Adrenal gland (tissue), 12 donors: ENCODE measurements around the gene NBL1. TPM values are rescaled to one million over a fixed set of nuclear protein-coding genes. Genes with fewer than 3 reads are reported as not detected.

ENCODE experiments used
- DNase-seq, 7 donors: peaks; one replicate each; pipeline ENCODE4 v3.0.0-alpha.2; 2019 to 2020
- H3K27ac ChIP-seq, 5 donors: fragments of 200-600 bp; sonication (generic) in 4 of 5; 1 replicate in 3 of 5; 2 replicates in 2 of 5; pipeline versions ENCODE4 v1.5.1 to v1.8.0; 2016 to 2020; ENCODE audit warnings: mild to moderate bottlenecking in 1 of 5
- H3K27me3 ChIP-seq: fragments of 200-600 bp; 2 replicates; pipeline ENCODE4 v1.8.0; 2021
- H3K36me3 ChIP-seq, 2 donors: fragments of 200-600 bp; replicated peaks in 1 of 2; 1 replicate in 1 of 2; 2 replicates in 1 of 2; pipeline versions ENCODE4 v1.5.1 to v1.8.0; 2018 to 2022
- H3K4me1 ChIP-seq, 2 donors: fragments of 200-600 bp; replicated peaks in 1 of 2; 1 replicate in 1 of 2; 2 replicates in 1 of 2; pipeline versions ENCODE4 v1.5.1 to v1.8.0; 2018 to 2021
- H3K4me3 ChIP-seq, 4 donors: fragments of 200-600 bp; sonication (generic) in 3 of 4; one replicate each; pipeline ENCODE4 v1.5.1; 2016 to 2018
- H3K9me3 ChIP-seq, 3 donors: fragments of 200-600 bp; sonication (generic) in 1 of 3; replicated peaks in 1 of 3; 1 replicate in 2 of 3; 2 replicates in 1 of 3; pipeline versions ENCODE4 v1.5.1 to v1.8.0; 2016 to 2021
- POLR2A ChIP-seq, 2 donors: fragments of 450-650 bp; IDR thresholded peaks; one replicate each; pipeline ENCODE4 v1.6.1; 2017; ENCODE audit warnings: antibody characterized with exemption in 2 of 2, mild to moderate bottlenecking in 2 of 2, moderate library complexity in 1 of 2
- WGBS, 4 donors: extraction: QIAGEN DNeasy Blood & Tissue Kit in 2 of 4; methylation state at CpG; one replicate each; pipeline versions ENCODE4 v1.1.5 to v1.1.7; 2013 to 2017; 5-methylcytosine and 5-hydroxymethylcytosine counted together
- intact Hi-C, 2 donors: fragments of 100-400 bp; cut with DNase I; formaldehyde crosslinking; loops; one replicate each; pipeline versions ENCODE4 v1.14.1 to v1.15.0; 2022 to 2023
- polyA plus RNA-seq, 3 donors: library from polyadenylated mRNA; stranded (reverse); fragments of 200-250 nt in 2 of 3; fragments of 350-450 nt in 1 of 3; fragmentation: Illumina TruSeq in 1 of 3; extraction: RNeasy Lipid Tissue Mini Kit (QIAGEN cat#74804) in 1 of 3; gene quantifications; one replicate each; pipeline ENCODE4 v1.2.3, GENCODE V29; 2013 to 2014
- total RNA-seq, 9 donors: library from RNA; depleted of rRNA in 4 of 9; stranded (reverse); fragments of >200 nt in 4 of 9; fragments of 120-200 nt in 1 of 9; fragmentation: NEBNext Ultra II Directional in 1 of 9; extraction: Animal tissue kit (Norgen Biotek cat#: 25700) in 1 of 9; gene quantifications; one replicate each; pipeline versions ENCODE4 v1.1.0 to v1.2.4, GENCODE V29; 2013 to 2023
- TF ChIP-seq, protein P1 (sequence below), 6 experiments: fragments of 450-650 bp in 4 of 6; fragments of 200-600 bp in 2 of 6; sonication (generic) in 1 of 6; IDR thresholded peaks; 1 replicate in 5 of 6; 2 replicates in 1 of 6; pipeline versions ENCODE4 v1.5.1 to v1.8.0; 2016 to 2021; ENCODE audit warnings: antibody characterized with exemption in 6 of 6, mild to moderate bottlenecking in 2 of 6, moderate library complexity in 1 of 6
- donor health status: healthy with polysubstance abuse.
- donor health status: Bipolar disorder and iron deficiency.
- donor health status: DM: yes; HTN: yes; CAD: no.
- donor health status: DM: no; HTN: no; CAD: no.
- donor health status: DM: no; HTN: no; CAD: no.
- donor health status: DM: yes; HTN: yes; CAD: no.

NBL1 gene
- total and polyA plus RNA-seq, 12 donors, result 4.2 to 61.0 (median 26.0) TPM

GRCh38 chr1:19656134-19656779, 12.1 kb downstream of the NBL1 start:
- no peak for TF ChIP-seq POLR2A (IDR thresholded peaks at IDR 0.05)
- TF ChIP-seq, protein P1, sequence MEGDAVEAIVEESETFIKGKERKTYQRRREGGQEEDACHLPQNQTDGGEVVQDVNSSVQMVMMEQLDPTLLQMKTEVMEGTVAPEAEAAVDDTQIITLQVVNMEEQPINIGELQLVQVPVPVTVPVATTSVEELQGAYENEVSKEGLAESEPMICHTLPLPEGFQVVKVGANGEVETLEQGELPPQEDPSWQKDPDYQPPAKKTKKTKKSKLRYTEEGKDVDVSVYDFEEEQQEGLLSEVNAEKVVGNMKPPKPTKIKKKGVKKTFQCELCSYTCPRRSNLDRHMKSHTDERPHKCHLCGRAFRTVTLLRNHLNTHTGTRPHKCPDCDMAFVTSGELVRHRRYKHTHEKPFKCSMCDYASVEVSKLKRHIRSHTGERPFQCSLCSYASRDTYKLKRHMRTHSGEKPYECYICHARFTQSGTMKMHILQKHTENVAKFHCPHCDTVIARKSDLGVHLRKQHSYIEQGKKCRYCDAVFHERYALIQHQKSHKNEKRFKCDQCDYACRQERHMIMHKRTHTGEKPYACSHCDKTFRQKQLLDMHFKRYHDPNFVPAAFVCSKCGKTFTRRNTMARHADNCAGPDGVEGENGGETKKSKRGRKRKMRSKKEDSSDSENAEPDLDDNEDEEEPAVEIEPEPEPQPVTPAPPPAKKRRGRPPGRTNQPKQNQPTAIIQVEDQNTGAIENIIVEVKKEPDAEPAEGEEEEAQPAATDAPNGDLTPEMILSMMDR (IDR thresholded peaks at IDR 0.05), result no peak
- no peak for DNase-seq
- Histone ChIP-seq H3K27ac (no peak overlapping the region), H3K4me3 (no peak overlapping the region), H3K27me3 (no peaks in the 10 kb centered on the region), H3K9me3 (no peaks in the 10 kb centered on the region), H3K36me3 (no peaks in the 10 kb centered on the region), H3K4me1 (peaks cover 0 to 5% of the 10 kb centered on the region in 2 donors)
- intact Hi-C loops, result loop anchor here (10.0 kb wide), 3 partner anchors 141 to 391 kb away; partner anchors contain the start of gene CAPZB (in 1 of the 2)
- WGBS, 4 donors, result 75 to 92% (median 86%) methylated on average over 5 to 9 of the region's 9 CpGs

DNA sequence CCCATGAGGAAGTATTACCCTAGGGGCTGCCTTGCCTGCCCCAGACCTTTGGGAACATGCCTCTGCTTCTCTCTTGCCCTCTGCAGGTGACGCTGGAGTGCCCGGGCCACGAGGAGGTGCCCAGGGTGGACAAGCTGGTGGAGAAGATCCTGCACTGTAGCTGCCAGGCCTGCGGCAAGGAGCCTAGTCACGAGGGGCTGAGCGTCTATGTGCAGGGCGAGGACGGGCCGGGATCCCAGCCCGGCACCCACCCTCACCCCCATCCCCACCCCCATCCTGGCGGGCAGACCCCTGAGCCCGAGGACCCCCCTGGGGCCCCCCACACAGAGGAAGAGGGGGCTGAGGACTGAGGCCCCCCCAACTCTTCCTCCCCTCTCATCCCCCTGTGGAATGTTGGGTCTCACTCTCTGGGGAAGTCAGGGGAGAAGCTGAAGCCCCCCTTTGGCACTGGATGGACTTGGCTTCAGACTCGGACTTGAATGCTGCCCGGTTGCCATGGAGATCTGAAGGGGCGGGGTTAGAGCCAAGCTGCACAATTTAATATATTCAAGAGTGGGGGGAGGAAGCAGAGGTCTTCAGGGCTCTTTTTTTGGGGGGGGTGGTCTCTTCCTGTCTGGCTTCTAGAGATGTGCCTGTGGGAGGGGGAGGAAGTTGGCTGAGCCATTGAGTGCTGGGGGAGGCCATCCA, 12.8 kb downstream of the NBL1 start:
- Histone ChIP-seq H3K27ac (no peak overlapping the region), H3K36me3 (no peaks in the 10 kb centered on the region), H3K9me3 (no peaks in the 10 kb centered on the region), H3K27me3 (no peaks in the 10 kb centered on the region), H3K4me1 (peaks cover 0 to 5% of the 10 kb centered on the region in 2 donors), H3K4me3 (no peak overlapping the region)
- intact Hi-C loops, result loop anchor here (10.0 kb wide), 3 partner anchors 142 to 392 kb away; partner anchors contain the start of gene CAPZB (in 1 of the 2)
- TF ChIP-seq POLR2A (IDR thresholded peaks at IDR 0.05), result no peak
- TF ChIP-seq, protein P1 (IDR thresholded peaks at IDR 0.05), result no peak
- 43 to 80% (median 62%) methylated on average over 3 to 15 of the region's 15 CpGs for WGBS, 4 donors
- DNase-seq, result no peak

DNA sequence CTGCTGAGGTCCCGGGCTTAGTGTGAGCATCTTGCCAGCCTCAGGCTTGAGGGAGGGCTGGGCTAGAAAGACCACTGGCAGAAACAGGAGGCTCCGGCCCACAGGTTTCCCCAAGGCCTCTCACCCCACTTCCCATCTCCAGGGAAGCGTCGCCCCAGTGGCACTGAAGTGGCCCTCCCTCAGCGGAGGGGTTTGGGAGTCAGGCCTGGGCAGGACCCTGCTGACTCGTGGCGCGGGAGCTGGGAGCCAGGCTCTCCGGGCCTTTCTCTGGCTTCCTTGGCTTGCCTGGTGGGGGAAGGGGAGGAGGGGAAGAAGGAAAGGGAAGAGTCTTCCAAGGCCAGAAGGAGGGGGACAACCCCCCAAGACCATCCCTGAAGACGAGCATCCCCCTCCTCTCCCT, 13.4 kb downstream of the NBL1 start:
- no peak for DNase-seq
- Histone ChIP-seq H3K27ac (no peak overlapping the region), H3K9me3 (no peaks in the 10 kb centered on the region), H3K4me3 (no peak overlapping the region), H3K36me3 (no peaks in the 10 kb centered on the region), H3K4me1 (peaks cover 0 to 5% of the 10 kb centered on the region in 2 donors), H3K27me3 (no peaks in the 10 kb centered on the region)
- TF ChIP-seq POLR2A (IDR thresholded peaks at IDR 0.05), result no peak
- TF ChIP-seq, protein P1 (IDR thresholded peaks at IDR 0.05), result no peak
- 83 to 91% (median 87%) methylated on average over 1 to 10 of the region's 10 CpGs for WGBS, 4 donors
- intact Hi-C loops, result loop anchor here (10.0 kb wide), 3 partner anchors 143 to 393 kb away; partner anchors contain the start of gene CAPZB (in 1 of the 2)

DNA sequence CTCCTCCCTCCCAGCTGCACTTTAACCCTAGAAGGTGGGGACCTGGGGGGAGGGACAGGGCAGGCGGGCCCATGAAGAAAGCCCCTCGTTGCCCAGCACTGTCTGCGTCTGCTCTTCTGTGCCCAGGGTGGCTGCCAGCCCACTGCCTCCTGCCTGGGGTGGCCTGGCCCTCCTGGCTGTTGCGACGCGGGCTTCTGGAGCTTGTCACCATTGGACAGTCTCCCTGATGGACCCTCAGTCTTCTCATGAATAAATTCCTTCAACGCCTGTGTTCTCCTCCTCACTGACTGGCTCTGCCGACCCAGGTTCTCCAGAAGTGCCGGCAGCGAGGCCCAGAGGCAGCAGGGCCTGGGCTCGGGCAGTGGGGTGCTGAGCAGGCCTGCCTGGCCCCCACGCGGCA, 14.1 kb downstream of the NBL1 start:
- intact Hi-C loops, result loop anchor here (10.0 kb wide), 3 partner anchors 143 to 393 kb away; partner anchors contain the start of gene CAPZB (in 1 of the 2)
- H3K27ac ChIP-seq, result no peak overlapping the region
- no peak for DNase-seq

More for the DNA sequence above, 14.1 kb downstream of the NBL1 start:
- Histone ChIP-seq H3K4me1 (peaks cover 0 to 5% of the 10 kb centered on the region in 2 donors), H3K9me3 (no peaks in the 10 kb centered on the region), H3K27me3 (no peaks in the 10 kb centered on the region), H3K4me3 (no peak overlapping the region), H3K36me3 (no peaks in the 10 kb centered on the region)
- no peak for TF ChIP-seq POLR2A (IDR thresholded peaks at IDR 0.05)
- TF ChIP-seq, protein P1 (IDR thresholded peaks at IDR 0.05), result no peak
- WGBS, 4 donors, result 87 to 89% (median 88%) methylated on average over 7 to 13 of the region's 13 CpGs
